GM21526 (cell line): ENCODE data around the gene TBC1D12.

ENCODE experiments used
- ATAC-seq: cut with Tn5 transposase; IDR thresholded peaks from one replicate; pipeline ENCODE4 v1.9.1; 2021; ENCODE audit warnings: moderate library complexity; ENCODE audit not compliant: unreplicated experiment, low FRiP score

The TBC1D12 gene

GRCh38 chr10:94450782-94451181 lies 48.4 kb downstream of the TBC1D12 start:
- no peak for ATAC-seq

GRCh38 chr10:94451883-94452519 lies 49.7 kb downstream of the TBC1D12 start:
- ATAC-seq: no peak

GRCh38 chr10:94456942-94457341 lies 54.6 kb downstream of the TBC1D12 start:
- ATAC-seq: no peak

- no peak for ATAC-seq
Observed at GRCh38 chr10:94459385-94459784, 57.0 kb downstream of the TBC1D12 start.

GRCh38 chr10:94461503-94461902 lies 59.2 kb downstream of the TBC1D12 start:
- ATAC-seq: no peak

- ATAC-seq: no peak
Observed at GRCh38 chr10:94462130-94462529, 59.8 kb downstream of the TBC1D12 start.

GRCh38 chr10:94465684-94466083 lies 63.3 kb downstream of the TBC1D12 start:
- ATAC-seq: no peak

GRCh38 chr10:94481410-94481809 lies 79.1 kb downstream of the TBC1D12 start:
- no peak for ATAC-seq

GRCh38 chr10:94483970-94484369 lies 81.6 kb downstream of the TBC1D12 start:
- no peak for ATAC-seq

- ATAC-seq: no peak
Observed at GRCh38 chr10:94485094-94485493, 82.8 kb downstream of the TBC1D12 start.

- ATAC-seq: no peak
Observed at GRCh38 chr10:94487575-94487974, 85.2 kb downstream of the TBC1D12 start.

GRCh38 chr10:94489107-94489506 lies 86.8 kb downstream of the TBC1D12 start:
- ATAC-seq: no peak

GRCh38 chr10:94489976-94490788 lies 87.8 kb downstream of the TBC1D12 start:
- no peak for ATAC-seq

GRCh38 chr10:94490789-94491039 lies 88.4 kb downstream of the TBC1D12 start:
- ATAC-seq: no peak

- ATAC-seq: no peak
Observed at GRCh38 chr10:94493463-94493862, 91.1 kb downstream of the TBC1D12 start.

GRCh38 chr10:94496010-94496409 lies 93.7 kb downstream of the TBC1D12 start:
- ATAC-seq: peak; percentile 70

GRCh38 chr10:94496646-94497045 lies 94.3 kb downstream of the TBC1D12 start:
- no peak for ATAC-seq

GRCh38 chr10:94500063-94500462 lies 97.7 kb downstream of the TBC1D12 start:
- ATAC-seq: no peak

- no peak for ATAC-seq
Observed at GRCh38 chr10:94521276-94522250, 119.2 kb downstream of the TBC1D12 start.

GRCh38 chr10:94524146-94524545 lies 121.8 kb downstream of the TBC1D12 start:
- ATAC-seq: no peak

- ATAC-seq: no peak
Observed at GRCh38 chr10:94524711-94525110, 122.4 kb downstream of the TBC1D12 start.
